ENCODE results near the gene COX5B.

The COX5B gene

DNA sequence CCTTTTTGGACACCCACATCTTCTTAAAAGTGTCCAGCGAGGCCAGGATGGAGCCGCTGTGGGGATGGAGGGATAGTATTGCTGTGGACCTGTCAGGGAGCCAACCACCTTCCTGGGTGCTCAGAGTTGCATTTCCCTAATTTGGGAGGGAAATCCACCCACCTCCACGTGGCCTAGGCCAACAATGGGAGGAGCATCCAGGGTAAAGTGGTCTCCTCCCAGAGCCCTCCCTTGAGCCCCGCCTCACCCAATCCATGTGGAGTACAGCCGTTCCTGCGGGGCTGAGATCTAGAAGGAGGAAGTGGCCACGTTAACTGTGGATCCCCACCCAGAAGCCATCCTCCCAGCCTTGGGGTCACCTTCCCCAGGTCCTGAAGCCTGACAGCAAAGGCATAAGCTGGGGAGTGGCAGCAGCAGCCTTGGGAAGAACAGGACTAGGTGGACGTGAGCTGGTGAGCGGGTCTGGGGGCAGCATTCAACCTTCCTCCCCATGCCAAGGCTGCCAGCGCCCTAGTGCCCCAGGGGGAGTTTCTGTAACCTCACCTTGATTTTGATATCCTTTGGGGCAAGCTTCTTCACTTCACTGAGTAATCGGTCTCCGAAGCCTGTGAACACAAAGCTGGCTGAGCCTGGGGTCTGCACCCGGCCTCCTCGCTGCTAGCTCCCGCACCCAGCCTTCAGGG, 11.2 kb downstream of the COX5B start:
- H3K36me3 ChIP-seq: peaks cover 31% of the 10 kb centered on the region
- no peak overlapping the region for H3K27ac ChIP-seq

DNA sequence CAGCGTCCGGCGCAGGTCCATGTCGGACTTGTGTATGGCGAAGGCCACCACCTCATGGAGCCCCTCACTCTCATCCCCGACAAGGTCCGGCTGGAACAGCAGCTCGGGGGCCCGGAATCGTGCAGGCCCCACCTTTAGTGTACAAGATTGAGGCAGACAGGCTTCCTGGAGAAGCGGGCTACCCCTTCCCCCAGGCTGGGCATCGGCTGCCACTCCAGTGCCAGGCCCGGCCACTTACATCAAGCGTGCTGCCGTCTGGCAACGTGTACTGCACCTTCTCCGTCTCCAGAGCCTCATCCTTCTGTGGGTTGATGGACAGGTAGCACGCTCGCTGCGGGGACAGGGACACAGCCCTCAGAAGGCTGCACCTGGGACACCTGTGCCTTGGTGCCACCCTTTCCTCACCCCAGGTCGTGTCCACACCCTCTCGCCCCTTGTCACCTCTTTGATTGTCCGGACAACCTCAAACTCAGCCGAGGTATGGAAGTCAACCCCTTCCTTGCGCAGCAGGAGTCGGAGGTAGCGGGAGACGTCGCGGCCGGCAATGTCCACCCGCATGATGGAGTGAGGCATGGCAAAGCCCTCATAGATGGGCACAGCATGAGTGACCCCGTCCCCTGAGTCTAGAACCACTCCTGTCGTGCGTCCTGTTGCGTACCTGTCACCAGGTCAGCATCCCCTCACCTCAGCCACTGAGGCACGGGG, 12.3 kb downstream of the COX5B start:
- peaks cover 34% of the 10 kb centered on the region for H3K36me3 ChIP-seq
- TF ChIP-seq, protein P1, sequence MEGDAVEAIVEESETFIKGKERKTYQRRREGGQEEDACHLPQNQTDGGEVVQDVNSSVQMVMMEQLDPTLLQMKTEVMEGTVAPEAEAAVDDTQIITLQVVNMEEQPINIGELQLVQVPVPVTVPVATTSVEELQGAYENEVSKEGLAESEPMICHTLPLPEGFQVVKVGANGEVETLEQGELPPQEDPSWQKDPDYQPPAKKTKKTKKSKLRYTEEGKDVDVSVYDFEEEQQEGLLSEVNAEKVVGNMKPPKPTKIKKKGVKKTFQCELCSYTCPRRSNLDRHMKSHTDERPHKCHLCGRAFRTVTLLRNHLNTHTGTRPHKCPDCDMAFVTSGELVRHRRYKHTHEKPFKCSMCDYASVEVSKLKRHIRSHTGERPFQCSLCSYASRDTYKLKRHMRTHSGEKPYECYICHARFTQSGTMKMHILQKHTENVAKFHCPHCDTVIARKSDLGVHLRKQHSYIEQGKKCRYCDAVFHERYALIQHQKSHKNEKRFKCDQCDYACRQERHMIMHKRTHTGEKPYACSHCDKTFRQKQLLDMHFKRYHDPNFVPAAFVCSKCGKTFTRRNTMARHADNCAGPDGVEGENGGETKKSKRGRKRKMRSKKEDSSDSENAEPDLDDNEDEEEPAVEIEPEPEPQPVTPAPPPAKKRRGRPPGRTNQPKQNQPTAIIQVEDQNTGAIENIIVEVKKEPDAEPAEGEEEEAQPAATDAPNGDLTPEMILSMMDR (IDR thresholded peaks at IDR 0.05; ENCODE audit: low read depth, low read length): no peak
- no peak for DNase-seq

More for the DNA sequence above, 11.2 kb downstream of the COX5B start:
- Histone ChIP-seq H3K27me3 (ENCODE audit: insufficient read depth, low read depth, severe bottlenecking) (no peaks in the 10 kb centered on the region), H3K4me3 (ENCODE audit: low read depth, low read length) (no peak overlapping the region), H3K9me3 (ENCODE audit: severe bottlenecking) (peaks cover 4% of the 10 kb centered on the region)
- no peak for DNase-seq
- TF ChIP-seq, protein P1 (IDR thresholded peaks at IDR 0.05; ENCODE audit: low read depth, low read length): no peak

DNA sequence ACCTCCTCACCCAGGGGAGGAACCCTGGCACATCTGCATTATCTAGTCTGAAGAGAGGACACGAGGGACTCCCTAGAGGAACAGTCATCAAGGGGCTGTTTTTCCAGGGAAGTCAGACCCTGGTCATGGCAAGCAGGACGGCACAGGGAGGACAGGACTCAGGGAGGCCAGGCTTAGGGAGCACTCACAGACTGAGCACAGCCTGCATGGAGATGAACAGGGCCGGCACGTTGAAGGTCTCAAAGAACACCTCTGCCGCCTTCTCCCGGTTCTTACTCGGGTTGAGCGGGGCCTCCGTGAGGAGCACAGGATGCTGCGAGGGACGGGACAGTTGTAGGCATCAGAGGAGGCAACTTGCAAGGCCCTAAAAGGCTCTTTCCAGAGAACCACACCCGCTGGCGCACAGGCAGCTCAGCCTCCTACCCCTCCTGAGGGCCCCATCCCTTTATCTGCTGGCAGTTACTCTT, 12.9 kb downstream of the COX5B start:
- no peaks in the 10 kb centered on the region for H3K9me3 ChIP-seq (ENCODE audit: severe bottlenecking)
- DNase-seq: no peak
- TF ChIP-seq, protein P1 (IDR thresholded peaks at IDR 0.05; ENCODE audit: low read depth, low read length): no peak
- H3K27ac ChIP-seq: no peak overlapping the region
- H3K36me3 ChIP-seq: peaks cover 34% of the 10 kb centered on the region
- H3K4me3 ChIP-seq (ENCODE audit: low read depth, low read length): no peak overlapping the region
- no peaks in the 10 kb centered on the region for H3K27me3 ChIP-seq (ENCODE audit: insufficient read depth, low read depth, severe bottlenecking)

More for the DNA sequence above, 12.3 kb downstream of the COX5B start:
- Histone ChIP-seq H3K9me3 (ENCODE audit: severe bottlenecking) (peaks cover 4% of the 10 kb centered on the region), H3K27ac (no peak overlapping the region), H3K27me3 (ENCODE audit: insufficient read depth, low read depth, severe bottlenecking) (no peaks in the 10 kb centered on the region), H3K4me3 (ENCODE audit: low read depth, low read length) (no peak overlapping the region)

DNA sequence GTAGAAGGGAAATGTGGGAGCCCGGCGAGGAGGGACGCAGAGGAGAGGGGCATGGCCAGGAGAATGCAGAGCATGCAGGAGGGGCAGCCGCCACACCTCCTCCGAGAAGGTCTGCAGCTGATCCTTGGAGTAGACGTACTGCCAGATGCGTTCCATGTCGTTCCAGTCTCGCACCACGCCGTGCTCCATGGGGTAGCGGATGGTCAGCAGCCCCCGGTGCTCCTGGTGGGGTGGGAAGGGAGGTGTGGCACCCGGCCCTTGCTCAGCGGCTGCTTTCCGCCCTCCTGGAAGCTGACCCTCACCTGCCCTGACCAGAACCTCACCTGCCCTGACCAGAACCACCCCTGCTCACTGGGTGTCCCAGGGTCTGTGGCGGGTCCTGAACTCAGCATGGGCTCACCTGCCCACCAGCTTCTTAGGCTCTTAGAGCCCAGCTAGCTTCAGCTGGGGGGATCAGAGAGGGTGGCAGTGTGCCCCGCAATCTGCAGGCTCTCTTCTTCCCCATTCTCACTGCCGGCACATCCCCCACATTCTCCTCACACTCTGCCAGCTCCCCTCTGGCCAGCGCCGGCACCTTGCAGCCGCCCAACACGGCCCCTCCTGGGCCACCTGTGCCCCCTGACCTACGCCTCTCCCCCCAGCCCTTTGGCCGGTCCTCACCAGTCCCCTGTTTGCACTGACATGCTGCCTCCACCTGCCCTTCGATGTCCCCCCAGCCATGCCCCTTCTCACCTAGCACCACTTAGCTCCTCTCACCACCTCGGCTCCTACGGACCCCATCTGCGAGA, 13.6 kb downstream of the COX5B start:
- no peaks in the 10 kb centered on the region for H3K27me3 ChIP-seq (ENCODE audit: insufficient read depth, low read depth, severe bottlenecking)
- H3K36me3 ChIP-seq: peaks cover 29% of the 10 kb centered on the region
- TF ChIP-seq, protein P1 (IDR thresholded peaks at IDR 0.05; ENCODE audit: low read depth, low read length): no peak
- no peak overlapping the region for H3K27ac ChIP-seq
- no peak for DNase-seq
- no peaks in the 10 kb centered on the region for H3K9me3 ChIP-seq (ENCODE audit: severe bottlenecking)
- H3K4me3 ChIP-seq (ENCODE audit: low read depth, low read length): no peak overlapping the region

DNA sequence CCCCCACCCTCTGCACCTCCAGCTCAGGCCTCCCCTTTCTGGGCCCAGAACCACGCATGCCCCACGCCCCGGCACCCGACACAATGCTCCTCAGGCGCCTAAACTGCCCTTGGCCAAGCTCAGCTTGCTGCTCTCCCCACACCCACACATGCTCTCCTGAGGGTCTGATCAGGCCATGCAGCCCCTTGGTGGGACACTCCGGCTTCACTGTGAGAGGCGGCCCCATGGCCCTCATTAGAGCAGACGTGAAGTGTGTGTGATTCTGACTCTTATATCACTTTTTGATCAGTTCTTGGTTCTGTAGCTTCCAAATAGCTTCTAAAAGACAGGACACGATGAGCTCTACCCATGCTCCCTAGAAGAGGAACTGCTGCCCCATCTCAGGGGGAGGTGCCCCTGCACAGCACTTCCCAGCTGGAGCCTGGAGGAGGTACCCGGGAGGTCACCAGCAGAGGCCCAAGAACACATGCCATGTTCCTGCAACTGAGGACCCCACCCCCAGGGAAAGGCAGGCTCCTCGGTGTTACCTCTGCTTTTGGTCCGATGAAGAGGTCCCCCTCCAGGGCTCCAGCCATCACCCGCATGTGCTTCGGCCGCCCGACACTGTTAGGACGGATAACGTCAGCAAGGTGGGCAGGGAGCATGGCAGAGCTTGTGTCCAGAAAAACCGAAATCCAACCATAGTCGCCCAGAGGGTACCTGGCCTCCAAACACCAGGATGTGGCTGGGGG, 14.3 kb downstream of the COX5B start:
- Histone ChIP-seq H3K27me3 (ENCODE audit: insufficient read depth, low read depth, severe bottlenecking) (no peaks in the 10 kb centered on the region), H3K27ac (no peak overlapping the region), H3K9me3 (ENCODE audit: severe bottlenecking) (no peaks in the 10 kb centered on the region), H3K36me3 (peaks cover 27% of the 10 kb centered on the region), H3K4me3 (ENCODE audit: low read depth, low read length) (no peak overlapping the region)
- TF ChIP-seq, protein P1 (IDR thresholded peaks at IDR 0.05; ENCODE audit: low read depth, low read length): no peak
- no peak for DNase-seq
